ENCODE data around the gene MSMP.

The MSMP gene

DNA sequence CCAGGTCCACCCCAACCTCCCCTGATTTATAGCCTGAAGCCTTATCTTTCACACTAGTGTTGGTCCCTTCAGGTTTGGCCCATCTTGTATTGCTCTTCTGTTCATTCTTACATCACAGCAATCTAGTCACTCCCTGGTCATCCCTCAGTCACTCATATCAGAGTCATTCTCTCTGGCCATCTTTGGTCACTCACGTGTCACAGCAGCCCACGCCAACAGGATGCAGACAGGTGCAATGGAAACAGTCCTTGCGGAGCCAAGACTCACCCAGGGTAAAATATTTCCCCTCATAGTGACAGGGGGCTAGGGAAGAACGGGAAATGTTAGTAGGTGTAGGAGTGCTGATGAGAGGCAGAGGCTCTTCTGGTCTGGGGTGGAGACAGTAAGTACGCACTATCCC, 610 bp downstream of the MSMP start:
- no peaks in the 10 kb centered on the region for H3K9me3 Mint-ChIP-seq
- H3K36me3 Mint-ChIP-seq (ENCODE audit: low read depth), result peaks cover 37% of the 10 kb centered on the region
- peaks cover 13% of the 10 kb centered on the region for H3K4me1 Mint-ChIP-seq
- TF ChIP-seq CTCF (IDR thresholded peaks at IDR 0.05; ENCODE audit: unreplicated experiment in 3 of 3), result no peak
- no peak overlapping the region for H3K27ac Mint-ChIP-seq
- H3K27me3 Mint-ChIP-seq (ENCODE audit: low read depth), result no peaks in the 10 kb centered on the region
- H3K4me3 Mint-ChIP-seq, result peak overlapping the region; percentile 6 to 32 (median 22)

GRCh38 chr9:35750256-35750531, 3.9 kb downstream of the MSMP start:
- Mint-ChIP-seq H3K27ac (peak overlapping the region; percentile 86 to 96 (median 95)), H3K27me3 (ENCODE audit: low read depth) (no peaks in the 10 kb centered on the region), H3K4me3 (peak overlapping the region; percentile 94 to 97 (median 97)), H3K4me1 (peaks cover 35% of the 10 kb centered on the region), H3K36me3 (ENCODE audit: low read depth) (peaks cover 44% of the 10 kb centered on the region), H3K9me3 (no peaks in the 10 kb centered on the region)
- no peak for TF ChIP-seq CTCF (IDR thresholded peaks at IDR 0.05; ENCODE audit: unreplicated experiment in 3 of 3)

GRCh38 chr9:35749515-35750255, 4.4 kb downstream of the MSMP start:
- no peaks in the 10 kb centered on the region for H3K27me3 Mint-ChIP-seq (ENCODE audit: low read depth)
- H3K36me3 Mint-ChIP-seq (ENCODE audit: low read depth), result peaks cover 45% of the 10 kb centered on the region
- peak overlapping the region; percentile 94 to 97 (median 97) for H3K4me3 Mint-ChIP-seq
- no peak for TF ChIP-seq CTCF (IDR thresholded peaks at IDR 0.05; ENCODE audit: unreplicated experiment in 3 of 3)
- peak overlapping the region; percentile 86 to 96 (median 95) for H3K27ac Mint-ChIP-seq
- H3K4me1 Mint-ChIP-seq, result peaks cover 35% of the 10 kb centered on the region
- H3K9me3 Mint-ChIP-seq, result no peaks in the 10 kb centered on the region

DNA sequence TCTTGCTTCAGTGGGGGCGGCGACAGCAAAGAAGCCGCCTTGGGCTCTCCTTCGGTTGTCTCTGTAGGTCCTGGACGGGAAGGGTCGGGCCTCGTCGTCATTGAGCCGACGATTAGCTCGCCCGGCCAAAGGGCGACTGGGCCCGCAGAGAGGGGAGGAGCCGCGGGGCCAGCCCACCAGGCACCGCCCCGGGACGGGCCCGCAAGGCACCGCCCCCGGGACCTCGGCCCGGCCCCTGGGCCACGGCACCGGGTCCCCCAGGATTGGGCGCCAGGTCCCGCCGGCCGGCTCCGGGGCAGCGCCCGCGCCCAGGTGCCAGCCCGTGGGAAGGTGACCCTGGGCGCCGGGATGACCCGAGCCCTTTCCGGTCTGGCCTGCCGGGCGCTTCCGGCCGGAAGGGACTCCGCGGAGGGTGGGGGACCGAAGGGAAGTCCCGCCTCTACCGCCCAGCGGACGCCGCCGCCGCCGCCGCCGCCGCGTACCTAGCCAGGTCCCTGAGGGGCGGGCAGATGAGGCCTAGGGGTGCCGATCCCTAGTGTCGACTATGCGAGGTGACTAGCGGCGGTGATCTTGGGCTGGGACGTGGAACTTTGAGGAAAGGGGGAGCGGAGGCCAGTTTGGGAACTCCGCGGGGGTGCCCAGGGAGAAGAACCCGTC, 5.1 kb downstream of the MSMP start, which contains the start of the genes GBA2 and RGP1:
TSS of gene GBA2 (minus strand) at position 371 of the 657 bp plus-strand sequence. CDS start 524 bp downstream, outside the sequence.
TSS of gene RGP1 (plus strand) at position 430 of the 657 bp plus-strand sequence. CDS start 469 bp downstream, outside the sequence.
- H3K4me3 Mint-ChIP-seq, result peak within 1 kb of the TSS; percentile 94 to 97 (median 97)
- H3K27me3 Mint-ChIP-seq (ENCODE audit: low read depth), result no peaks in the 10 kb centered on the region
- H3K4me1 Mint-ChIP-seq, result peaks cover 35% of the 10 kb centered on the region
- H3K27ac Mint-ChIP-seq, result peak within 1 kb of the TSS; percentile 86 to 96 (median 95)
- no peaks in the 10 kb centered on the region for H3K9me3 Mint-ChIP-seq
- TF ChIP-seq CTCF (IDR thresholded peaks at IDR 0.05; ENCODE audit: unreplicated experiment in 3 of 3), result no peak
- peaks cover 47% of the 10 kb centered on the region for H3K36me3 Mint-ChIP-seq (ENCODE audit: low read depth)

GRCh38 chr9:35748242-35748857, 5.7 kb downstream of the MSMP start:
- no peak for TF ChIP-seq CTCF (IDR thresholded peaks at IDR 0.05; ENCODE audit: unreplicated experiment in 3 of 3)
- H3K27ac Mint-ChIP-seq, result peak overlapping the region; percentile 64 to 85 (median 74)
- peaks cover 44% of the 10 kb centered on the region for H3K36me3 Mint-ChIP-seq (ENCODE audit: low read depth)
- peak overlapping the region; percentile 93 to 96 (median 94) for H3K4me3 Mint-ChIP-seq
- H3K9me3 Mint-ChIP-seq, result no peaks in the 10 kb centered on the region
- peaks cover 38% of the 10 kb centered on the region for H3K4me1 Mint-ChIP-seq
- no peaks in the 10 kb centered on the region for H3K27me3 Mint-ChIP-seq (ENCODE audit: low read depth)

Measured in nephron (organoid).